Measurements from ENCODE around the gene SEPHS1. TPM values are rescaled to one million over a fixed set of nuclear protein-coding genes. Genes with fewer than 3 reads are reported as not detected.

The SEPHS1 gene
- polyA plus RNA-seq, 1 of the 3 experiments (the other 2 are of a cell fraction): 64.8 TPM

DNA sequence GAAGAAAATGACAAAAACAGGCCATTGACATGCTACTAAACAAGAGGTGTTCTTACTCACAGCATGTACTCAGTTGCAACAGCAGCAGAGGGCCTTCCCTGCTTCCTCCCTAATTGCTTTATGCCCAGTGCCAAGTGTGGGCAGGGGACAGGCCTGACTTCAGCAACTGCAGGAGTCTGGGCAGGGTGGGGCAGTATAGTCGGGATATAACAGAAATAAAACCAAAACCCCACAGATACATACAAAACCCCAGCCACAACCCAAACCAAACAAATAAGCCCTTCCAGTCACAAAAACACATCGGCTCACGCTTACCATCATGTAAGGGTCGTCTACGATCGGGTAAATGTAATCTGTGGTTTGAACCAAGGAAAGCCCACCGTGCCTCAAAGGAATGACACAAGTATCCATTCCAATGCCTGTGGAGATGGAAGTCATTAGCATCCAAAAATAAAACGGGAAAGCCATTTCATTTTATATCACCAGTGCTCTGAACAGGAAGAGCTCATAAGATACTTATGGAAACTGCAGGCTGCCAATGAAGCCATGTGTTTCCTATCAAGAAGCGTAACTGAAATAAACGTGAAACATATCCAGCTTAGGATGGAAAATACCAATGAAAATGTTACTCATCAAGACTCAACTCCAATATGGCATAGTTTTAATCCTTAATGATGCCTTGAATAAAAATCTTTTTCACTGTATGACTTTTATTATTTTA is 9.5 kb downstream of the SEPHS1 start (continued):
- TF ChIP-seq, protein P1, sequence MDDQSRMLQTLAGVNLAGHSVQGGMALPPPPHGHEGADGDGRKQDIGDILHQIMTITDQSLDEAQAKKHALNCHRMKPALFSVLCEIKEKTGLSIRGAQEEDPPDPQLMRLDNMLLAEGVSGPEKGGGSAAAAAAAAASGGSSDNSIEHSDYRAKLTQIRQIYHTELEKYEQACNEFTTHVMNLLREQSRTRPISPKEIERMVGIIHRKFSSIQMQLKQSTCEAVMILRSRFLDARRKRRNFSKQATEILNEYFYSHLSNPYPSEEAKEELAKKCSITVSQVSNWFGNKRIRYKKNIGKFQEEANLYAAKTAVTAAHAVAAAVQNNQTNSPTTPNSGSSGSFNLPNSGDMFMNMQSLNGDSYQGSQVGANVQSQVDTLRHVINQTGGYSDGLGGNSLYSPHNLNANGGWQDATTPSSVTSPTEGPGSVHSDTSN (IDR thresholded peaks at IDR 0.05): peak; percentile 55
- no peak for TF ChIP-seq TEAD4 (IDR thresholded peaks at IDR 0.05; ENCODE audit: borderline replicate concordance, insufficient read depth)
- TF ChIP-seq GATA2 (CRISPR knock-in tag; IDR thresholded peaks at IDR 0.05): no peak
- TF ChIP-seq FOXJ3 (CRISPR knock-in tag; IDR thresholded peaks at IDR 0.05): no peak
- TF ChIP-seq ELF1 (IDR thresholded peaks at IDR 0.05): no peak
- TF ChIP-seq EZH2phosphoT487 (IDR thresholded peaks at IDR 0.05; ENCODE audit: borderline replicate concordance, low read depth): no peak
- TF ChIP-seq, protein P2, sequence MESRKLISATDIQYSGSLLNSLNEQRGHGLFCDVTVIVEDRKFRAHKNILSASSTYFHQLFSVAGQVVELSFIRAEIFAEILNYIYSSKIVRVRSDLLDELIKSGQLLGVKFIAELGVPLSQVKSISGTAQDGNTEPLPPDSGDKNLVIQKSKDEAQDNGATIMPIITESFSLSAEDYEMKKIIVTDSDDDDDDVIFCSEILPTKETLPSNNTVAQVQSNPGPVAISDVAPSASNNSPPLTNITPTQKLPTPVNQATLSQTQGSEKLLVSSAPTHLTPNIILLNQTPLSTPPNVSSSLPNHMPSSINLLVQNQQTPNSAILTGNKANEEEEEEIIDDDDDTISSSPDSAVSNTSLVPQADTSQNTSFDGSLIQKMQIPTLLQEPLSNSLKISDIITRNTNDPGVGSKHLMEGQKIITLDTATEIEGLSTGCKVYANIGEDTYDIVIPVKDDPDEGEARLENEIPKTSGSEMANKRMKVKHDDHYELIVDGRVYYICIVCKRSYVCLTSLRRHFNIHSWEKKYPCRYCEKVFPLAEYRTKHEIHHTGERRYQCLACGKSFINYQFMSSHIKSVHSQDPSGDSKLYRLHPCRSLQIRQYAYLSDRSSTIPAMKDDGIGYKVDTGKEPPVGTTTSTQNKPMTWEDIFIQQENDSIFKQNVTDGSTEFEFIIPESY (IDR thresholded peaks at IDR 0.05; ENCODE audit: borderline replicate concordance, low read depth): no peak
- TF ChIP-seq YY1 (IDR thresholded peaks at IDR 0.05; ENCODE audit: low read depth): no peak
- TF ChIP-seq FOXM1 (IDR thresholded peaks at IDR 0.05; ENCODE audit: low read depth): no peak

DNA sequence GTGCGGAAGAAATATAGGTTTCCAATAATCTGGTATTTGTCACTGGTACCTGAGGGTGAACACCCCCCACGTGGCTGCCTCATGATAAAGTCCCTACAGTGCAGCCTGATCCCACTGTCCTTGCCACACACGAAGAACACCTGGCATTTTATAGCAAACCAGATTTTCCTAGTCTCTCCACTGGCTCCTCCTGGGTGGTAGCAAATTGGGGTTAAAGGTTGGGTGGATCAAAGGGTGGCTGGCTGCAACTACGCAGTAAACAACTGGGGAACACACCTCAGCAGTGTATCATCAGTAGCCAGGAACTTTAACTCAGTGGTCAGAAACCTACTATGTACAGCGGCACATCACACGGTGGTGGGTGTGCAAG is 10.3 kb downstream of the SEPHS1 start:
- no peak overlapping the region for H3K4me2 ChIP-seq
- CTCF ChIA-PET: no interaction called here
- no peaks in the 10 kb centered on the region for H4K20me1 ChIP-seq (ENCODE audit: insufficient read depth)
- DNase-seq: no peak
- no peak overlapping the region for H3K9ac ChIP-seq
- H3K9me3 ChIP-seq: no peaks in the 10 kb centered on the region
- H3K4me3 ChIP-seq (ENCODE audit: low read depth in 2 of 2, low read length in 1 of 2): no peak overlapping the region
- H3K27ac ChIP-seq (ENCODE audit: low read depth in 2 of 2, low read length in 1 of 2): peak overlapping the region; percentile 60 to 69; a peak in 2 of 4 replicates
- TF ChIP-seq, protein P3, sequence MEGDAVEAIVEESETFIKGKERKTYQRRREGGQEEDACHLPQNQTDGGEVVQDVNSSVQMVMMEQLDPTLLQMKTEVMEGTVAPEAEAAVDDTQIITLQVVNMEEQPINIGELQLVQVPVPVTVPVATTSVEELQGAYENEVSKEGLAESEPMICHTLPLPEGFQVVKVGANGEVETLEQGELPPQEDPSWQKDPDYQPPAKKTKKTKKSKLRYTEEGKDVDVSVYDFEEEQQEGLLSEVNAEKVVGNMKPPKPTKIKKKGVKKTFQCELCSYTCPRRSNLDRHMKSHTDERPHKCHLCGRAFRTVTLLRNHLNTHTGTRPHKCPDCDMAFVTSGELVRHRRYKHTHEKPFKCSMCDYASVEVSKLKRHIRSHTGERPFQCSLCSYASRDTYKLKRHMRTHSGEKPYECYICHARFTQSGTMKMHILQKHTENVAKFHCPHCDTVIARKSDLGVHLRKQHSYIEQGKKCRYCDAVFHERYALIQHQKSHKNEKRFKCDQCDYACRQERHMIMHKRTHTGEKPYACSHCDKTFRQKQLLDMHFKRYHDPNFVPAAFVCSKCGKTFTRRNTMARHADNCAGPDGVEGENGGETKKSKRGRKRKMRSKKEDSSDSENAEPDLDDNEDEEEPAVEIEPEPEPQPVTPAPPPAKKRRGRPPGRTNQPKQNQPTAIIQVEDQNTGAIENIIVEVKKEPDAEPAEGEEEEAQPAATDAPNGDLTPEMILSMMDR (IDR thresholded peaks at IDR 0.05): no peak
- TF ChIP-seq, protein P1 (IDR thresholded peaks at IDR 0.05): no peak
- no peak for TF ChIP-seq SIN3A (IDR thresholded peaks at IDR 0.05; ENCODE audit: borderline replicate concordance, low read depth, low read length)
- TF ChIP-seq, protein P4, sequence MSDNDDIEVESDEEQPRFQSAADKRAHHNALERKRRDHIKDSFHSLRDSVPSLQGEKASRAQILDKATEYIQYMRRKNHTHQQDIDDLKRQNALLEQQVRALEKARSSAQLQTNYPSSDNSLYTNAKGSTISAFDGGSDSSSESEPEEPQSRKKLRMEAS (IDR thresholded peaks at IDR 0.05; ENCODE audit: low read depth): no peak
- no peaks in the 10 kb centered on the region for H3K27me3 ChIP-seq (ENCODE audit: insufficient read depth)
- H2AFZ ChIP-seq (ENCODE audit: low read depth): no peak overlapping the region
- WGBS (ENCODE audit: low lambda C conversion rate): 97% methylated on average over 6 of the region's 6 CpGs
- H3K79me2 ChIP-seq (ENCODE audit: insufficient read depth): peaks cover 64% of the 10 kb centered on the region
- H3K36me3 ChIP-seq (replicated peaks in 1 of 2; ENCODE audit: control insufficient read depth in 1 of 2, insufficient read depth in 2 of 2, low read length in 1 of 2): peaks cover 8 to 19% of the 10 kb centered on the region in 2 experiments
- POLR2A ChIA-PET: no interaction called here
- H3K4me1 ChIP-seq (ENCODE audit: control insufficient read depth in 1 of 2, insufficient read depth in 2 of 2, low read depth in 1 of 2, low read length in 1 of 2): peaks cover 16 to 33% of the 10 kb centered on the region in 2 experiments; a peak in 2 of 4 replicates
- H3K9me2 ChIP-seq: no peaks in the 10 kb centered on the region
- H3F3A ChIP-seq (replicated peaks; ENCODE audit: insufficient read depth): peaks cover 3% of the 10 kb centered on the region

Data from SK-N-SH (cell line).